ENCODE results near the gene CRABP2. TPM values are rescaled to one million over a fixed set of nuclear protein-coding genes. Genes with fewer than 3 reads are reported as not detected.

Gene CRABP2
- total RNA-seq, 1 donor from 2014 or later, result 0.55 TPM

GRCh38 chr1:156654700-156655099 is 50.7 kb downstream of the CRABP2 start:
- no peak for ATAC-seq (ENCODE audit: low read depth)
- intact Hi-C loops (cut with micrococcal nuclease), result no loop called here
- POLR2A ChIA-PET, result interaction anchor here (0.6 kb wide), 1 partner anchor 66 kb away, joined by 3 read pairs; no protein-coding TSS in a partner anchor

GRCh38 chr1:156652992-156653355 is 52.4 kb downstream of the CRABP2 start:
- H3K4me1 Mint-ChIP-seq, result peaks cover 22% of the 10 kb centered on the region
- DNase-seq (no peak), ATAC-seq (ENCODE audit: low read depth) (no peak)
- peaks cover 74% of the 10 kb centered on the region for H3K27me3 Mint-ChIP-seq
- no peak for TF ChIP-seq CTCF (IDR thresholded peaks at IDR 0.05)
- no peaks in the 10 kb centered on the region for H3K36me3 Mint-ChIP-seq (ENCODE audit: low read depth)
- no peak overlapping the region for H3K4me3 Mint-ChIP-seq
- CTCF ChIA-PET, result interaction anchor here (1.0 kb wide), 1 partner anchor 28 kb away, joined by 3 read pairs; no protein-coding TSS in a partner anchor
- intact Hi-C loops (cut with micrococcal nuclease), result no loop called here
- POLR2A ChIA-PET, result no interaction called here
- H3K27ac Mint-ChIP-seq, result no peak overlapping the region
- no peaks in the 10 kb centered on the region for H3K9me3 Mint-ChIP-seq

More at GRCh38 chr1:156654700-156655099, 50.7 kb downstream of the CRABP2 start:
- Mint-ChIP-seq H3K9me3 (no peaks in the 10 kb centered on the region), H3K27me3 (peaks cover 61% of the 10 kb centered on the region), H3K4me1 (peaks cover 35% of the 10 kb centered on the region), H3K36me3 (ENCODE audit: low read depth) (no peaks in the 10 kb centered on the region), H3K27ac (no peak overlapping the region), H3K4me3 (no peak overlapping the region)
- TF ChIP-seq CTCF (IDR thresholded peaks at IDR 0.05), result no peak
- DNase-seq, result no peak
- CTCF ChIA-PET, result interaction anchor here (1.4 to 2.9 kb wide), 2 partner anchors 27 to 30 kb away, joined by 5 to 15 read pairs; no protein-coding TSS in a partner anchor

- ChIA-PET POLR2A (no interaction called here), CTCF (interaction anchor here (1.0 kb wide), 1 partner anchor 27 kb away, joined by 3 read pairs; no protein-coding TSS in a partner anchor)
- Mint-ChIP-seq H3K4me3 (no peak overlapping the region), H3K27ac (no peak overlapping the region), H3K27me3 (peaks cover 78% of the 10 kb centered on the region), H3K4me1 (peaks cover 16% of the 10 kb centered on the region), H3K9me3 (no peaks in the 10 kb centered on the region), H3K36me3 (ENCODE audit: low read depth) (no peaks in the 10 kb centered on the region)
- no peak for ATAC-seq (ENCODE audit: low read depth)
- intact Hi-C loops (cut with micrococcal nuclease), result no loop called here
- DNase-seq, result no peak
- no peak for TF ChIP-seq CTCF (IDR thresholded peaks at IDR 0.05)
Observed at GRCh38 chr1:156652131-156652991, 53.0 kb downstream of the CRABP2 start.

Other genes with a start within 250 kb of the CRABP2 start
- gene MEF2D, start 204.8 kb downstream of the CRABP2 start, total RNA-seq, result 101 and 114 TPM in 2 replicates
- 0.22 and 0.29 TPM in 2 replicates for gene IQGAP3, start 133.0 kb downstream of the CRABP2 start, total RNA-seq
- 19.6 TPM in 2 replicates for gene TTC24, start 125.9 kb downstream of the CRABP2 start, total RNA-seq
- gene NAXE, start 113.8 kb downstream of the CRABP2 start, total RNA-seq, result 75.6 and 84.5 TPM in 2 replicates
- gene GPATCH4, start 104.1 kb downstream of the CRABP2 start, total RNA-seq, result 64.6 and 71.8 TPM in 2 replicates
- not detected in 2 replicates for gene HAPLN2, start 86.2 kb downstream of the CRABP2 start, total RNA-seq
- 0.27 and 0.51 TPM in 2 replicates for gene BCAN, start 63.5 kb downstream of the CRABP2 start, total RNA-seq
- not detected in 2 replicates for gene NES, start 28.2 kb downstream of the CRABP2 start, total RNA-seq
- 54.5 and 56.7 TPM in 2 replicates for gene METTL25B, start 22.9 kb upstream of the CRABP2 start, total RNA-seq
- gene ISG20L2, start 23.2 kb upstream of the CRABP2 start, total RNA-seq, result 50.8 and 53.0 TPM in 2 replicates
- gene MRPL24, start 35.5 kb upstream of the CRABP2 start, total RNA-seq, result 65.8 and 83.7 TPM in 2 replicates
- gene HDGF, start 46.1 kb upstream of the CRABP2 start, total RNA-seq, result 107 and 113 TPM in 2 replicates
- 80.4 and 81.4 TPM in 2 replicates for gene PRCC, start 62.0 kb upstream of the CRABP2 start, total RNA-seq
- 1.7 and 2.3 TPM in 2 replicates for gene SH2D2A, start 111.3 kb upstream of the CRABP2 start, total RNA-seq
- gene INSRR, start 153.5 kb upstream of the CRABP2 start, total RNA-seq, result not detected in 2 replicates
- 0.11 TPM in 1 of 2 replicates, not detected in the other for gene NTRK1, start 155.3 kb upstream of the CRABP2 start, total RNA-seq
- not detected in 2 replicates for gene PEAR1, start 188.1 kb upstream of the CRABP2 start, total RNA-seq
- not detected in 2 replicates for gene LRRC71, start 215.0 kb upstream of the CRABP2 start, total RNA-seq

All from activated B cell treated with CpG ODN at 0.5 μM for 24 hours (primary cell).